HG03521 (cell line): ENCODE data around the gene NEK8.
"Not testable (repeated sequence)": the region's sequence is repeated elsewhere in the genome, so short reads cannot be mapped to it uniquely, and the experiment has no call there.

Experiments
- ATAC-seq: cut with Tn5 transposase; IDR thresholded peaks from one replicate; pipeline ENCODE4 v1.9.1; 2021; ENCODE audit warnings: mild to moderate bottlenecking, moderate library complexity; ENCODE audit not compliant: unreplicated experiment

NEK8 gene

GRCh38 chr17:28707339-28707720, 21.3 kb upstream of the NEK8 start:
- ATAC-seq, result no peak

- peak; percentile 75 for ATAC-seq
Observed at GRCh38 chr17:28710861-28711722, 17.5 kb upstream of the NEK8 start.

GRCh38 chr17:28711723-28712031, 16.9 kb upstream of the NEK8 start, which contains the start of gene PROCA1:
TSS of gene PROCA1 (minus strand) at chr17:28711888. CDS start at chr17:28711660, 228 bp downstream.
- ATAC-seq, result peak; percentile 13

GRCh38 chr17:28712032-28712704, 16.4 kb upstream of the NEK8 start:
- ATAC-seq, result no peak

GRCh38 chr17:28712705-28713415, 15.7 kb upstream of the NEK8 start:
- no peak for ATAC-seq

- ATAC-seq, result no peak
Observed at GRCh38 chr17:28714281-28714680, 14.3 kb upstream of the NEK8 start.

- ATAC-seq, result no peak
Observed at GRCh38 chr17:28715217-28715616, 13.4 kb upstream of the NEK8 start.

- no peak for ATAC-seq
Observed at GRCh38 chr17:28716740-28717577, 11.6 kb upstream of the NEK8 start.

- ATAC-seq, result no peak
Observed at GRCh38 chr17:28717578-28718332, 10.8 kb upstream of the NEK8 start, which contains the start of gene RAB34. TSS of gene RAB34 (minus strand) at chr17:28717868. CDS start at chr17:28717266, 602 bp downstream.

GRCh38 chr17:28718333-28719020, 10.1 kb upstream of the NEK8 start:
- ATAC-seq, result no peak

GRCh38 chr17:28719021-28719433, 9.6 kb upstream of the NEK8 start:
- no peak for ATAC-seq

- ATAC-seq, result no peak
Observed at GRCh38 chr17:28720247-28720996, 8.2 kb upstream of the NEK8 start.

GRCh38 chr17:28720997-28721329, 7.6 kb upstream of the NEK8 start:
- not testable (repeated sequence) for ATAC-seq

- ATAC-seq, result no peak
Observed at GRCh38 chr17:28722417-28723158, 6.0 kb upstream of the NEK8 start.

- ATAC-seq, result no peak
Observed at GRCh38 chr17:28723159-28723835, 5.3 kb upstream of the NEK8 start.

GRCh38 chr17:28723836-28724499, 4.6 kb upstream of the NEK8 start:
- not testable (repeated sequence) for ATAC-seq
